NCI-H748 (cell line): ENCODE measurements around the gene SCEL.
A peak's percentile ranks its signal among the peaks of the same experiment; 100 is the strongest.

ENCODE experiments used
- DNase-seq: peaks from one replicate; lab custom pipeline; 2025; ENCODE audit not compliant: unreplicated experiment; lab: John Stamatoyannopoulos, UW

Gene SCEL

DNA sequence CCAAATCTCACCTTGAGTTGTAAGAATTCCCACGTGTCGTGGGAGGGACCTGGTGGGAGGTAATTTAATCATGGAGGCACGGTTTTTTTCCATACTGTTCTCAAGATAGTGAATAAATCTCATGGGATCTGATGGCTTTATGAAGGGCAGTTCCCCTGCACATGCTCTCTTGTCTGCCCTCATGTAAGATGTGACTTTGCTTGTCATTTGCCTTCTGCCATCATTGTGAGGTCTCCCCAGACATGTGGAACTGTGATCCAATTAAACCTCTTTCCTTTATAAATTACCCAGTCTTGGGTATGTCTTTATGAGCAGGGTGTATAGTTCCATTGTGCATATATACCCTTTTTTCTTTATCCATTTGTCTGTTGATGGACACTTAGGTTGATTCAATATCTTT is 13.1 kb downstream of the SCEL start:
- no peak for DNase-seq

DNA sequence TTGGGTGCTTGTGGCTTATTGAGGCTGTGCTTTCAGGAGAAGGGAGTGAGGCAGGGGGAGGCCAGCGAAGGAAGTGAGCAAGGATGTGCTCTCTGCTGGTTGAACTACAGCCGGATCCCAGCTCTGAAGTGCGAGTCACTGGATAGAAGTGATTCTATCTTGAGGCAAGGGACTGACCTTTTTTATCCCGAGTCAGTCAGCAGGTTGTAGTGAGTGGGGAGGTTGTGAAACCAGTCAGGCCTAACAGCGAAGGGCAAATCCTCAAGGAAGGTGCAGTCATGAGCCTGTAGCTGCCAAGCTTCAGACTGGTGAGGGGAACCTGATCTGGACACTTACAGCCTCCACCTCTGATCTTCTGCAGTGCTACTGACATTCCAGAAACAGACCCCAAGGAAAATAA is 18.6 kb downstream of the SCEL start:
- no peak for DNase-seq

DNA sequence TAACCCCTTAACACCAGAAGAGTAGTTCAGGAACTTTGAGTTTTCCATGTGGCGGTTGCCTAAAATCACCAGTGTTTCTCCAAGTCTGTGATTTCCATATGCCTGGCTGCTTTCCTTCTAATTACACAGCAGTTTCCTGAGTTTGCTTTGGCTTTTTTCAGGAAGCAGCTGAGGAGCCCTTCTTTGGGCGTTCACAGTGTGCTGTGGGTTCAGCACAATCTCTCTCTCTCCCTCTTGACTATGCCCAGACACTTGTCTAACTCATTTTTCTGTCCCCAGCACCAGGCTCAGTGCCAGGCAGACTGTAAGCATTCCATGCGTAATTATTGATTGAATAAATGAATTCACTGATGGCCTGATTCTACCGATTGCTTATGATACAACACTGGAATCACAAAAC is 19.7 kb downstream of the SCEL start:
- no peak for DNase-seq

DNA sequence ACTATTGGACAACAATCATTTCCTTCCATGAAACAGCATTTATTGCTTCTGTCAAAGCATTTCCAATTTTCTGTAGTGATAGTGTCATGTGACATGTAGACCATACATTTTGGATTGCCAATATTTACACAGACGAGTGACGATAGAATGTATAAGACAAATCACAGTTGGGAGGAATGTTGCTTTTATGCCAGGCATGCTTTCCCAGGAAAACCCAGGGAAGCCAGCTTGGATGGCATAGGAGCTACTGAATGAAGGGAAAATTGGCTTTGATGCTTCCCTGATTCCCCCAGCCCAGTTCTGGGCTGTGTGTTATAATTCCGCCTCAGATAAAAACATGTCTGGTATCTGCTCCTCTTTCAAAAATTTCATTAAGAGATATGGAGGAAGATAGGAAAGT is 22.5 kb downstream of the SCEL start:
- DNase-seq = no peak

DNA sequence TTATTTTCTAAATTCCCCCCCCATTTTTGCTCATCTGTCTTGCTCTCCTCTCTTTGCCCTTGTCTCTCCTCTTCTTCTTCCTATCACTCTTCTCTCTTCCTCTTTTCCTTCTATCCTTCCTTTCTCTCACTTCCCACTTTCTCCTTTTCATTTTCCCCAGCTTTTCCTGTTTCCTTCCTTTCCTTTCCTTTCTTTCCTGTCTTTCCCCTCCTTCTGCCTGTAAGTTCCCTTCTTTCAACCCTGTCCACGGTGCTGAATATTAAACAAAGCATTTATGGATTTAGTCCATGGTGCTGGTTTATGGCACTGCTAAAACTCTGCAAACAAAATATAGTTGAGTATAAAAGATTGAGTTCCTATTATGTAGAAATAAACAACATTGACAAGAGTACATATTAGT is 27.6 kb downstream of the SCEL start:
- no peak for DNase-seq

DNA sequence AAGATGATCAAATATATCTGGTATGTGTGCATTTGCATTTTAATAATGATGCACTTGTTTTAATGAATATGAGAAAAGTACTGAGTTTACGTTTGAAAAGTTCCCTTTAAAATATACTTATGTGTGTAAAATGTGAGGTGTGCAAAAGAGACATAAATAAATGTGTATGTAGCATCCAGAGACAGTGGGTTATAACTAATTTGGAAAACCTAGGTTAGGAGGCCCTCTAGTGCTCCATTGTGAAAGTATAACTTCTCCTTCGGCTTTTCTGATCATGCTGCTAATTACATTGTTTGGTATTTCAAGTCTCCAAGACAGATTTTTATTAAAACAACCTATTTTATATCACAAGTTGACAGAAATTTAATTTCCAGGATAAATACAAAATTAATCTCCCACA is 30.1 kb downstream of the SCEL start:
- DNase-seq = peak; percentile 39

DNA sequence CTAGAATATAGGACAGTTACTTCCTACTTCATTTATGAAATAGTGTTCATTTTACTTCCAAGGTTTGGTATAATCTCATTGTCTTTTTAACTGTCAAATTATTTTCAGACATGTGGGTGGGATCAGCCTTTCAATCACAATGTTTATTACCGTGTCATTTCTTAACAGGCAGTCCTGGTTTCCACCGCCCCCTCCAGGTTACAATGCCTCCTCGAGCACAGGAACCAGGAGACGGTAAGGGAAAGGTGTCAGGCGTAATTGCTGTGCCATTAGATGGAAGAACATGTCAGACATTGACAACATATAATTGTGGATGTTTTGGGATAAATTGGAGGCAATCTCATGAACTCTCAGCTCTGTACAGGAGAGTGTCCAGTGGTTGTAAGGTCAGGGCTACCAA is 36.5 kb downstream of the SCEL start:
- no peak for DNase-seq

DNA sequence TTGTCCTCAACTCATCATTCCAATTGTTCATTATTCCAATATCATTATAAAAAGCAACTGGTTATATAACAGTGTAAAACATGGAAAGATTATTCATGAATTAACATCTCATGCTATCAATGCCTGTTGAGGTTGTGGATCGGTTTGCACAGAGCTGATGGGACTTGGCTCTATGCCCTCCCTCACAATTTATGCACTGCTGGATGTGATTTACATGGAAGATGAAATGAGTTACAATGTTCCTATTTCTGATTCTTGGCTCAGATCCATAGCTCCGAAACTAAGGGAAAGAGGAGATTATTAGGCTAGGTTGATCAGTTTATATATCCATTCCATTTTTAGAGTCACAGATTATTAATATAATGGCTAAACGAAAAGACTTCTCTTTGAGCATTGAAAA is 38.6 kb downstream of the SCEL start:
- DNase-seq = no peak

DNA sequence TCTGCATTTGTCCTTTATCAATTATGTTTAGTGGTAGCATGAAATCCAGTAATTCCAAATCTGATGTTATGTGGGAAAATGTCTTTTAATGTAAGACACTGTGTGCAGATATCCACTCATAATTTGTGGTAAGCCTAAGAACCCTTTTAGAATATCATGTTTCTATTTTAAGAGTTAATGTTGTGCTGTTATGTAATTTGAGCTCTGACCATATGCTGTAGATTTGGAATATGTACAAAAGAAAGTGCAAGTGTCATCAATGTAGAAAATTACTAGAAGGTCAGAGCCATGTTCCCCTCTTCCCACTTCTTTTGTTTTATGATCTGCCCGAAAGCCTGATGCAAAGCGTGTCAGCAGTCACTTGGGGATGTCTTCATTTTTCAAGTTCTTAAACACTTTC is 44.5 kb downstream of the SCEL start:
- DNase-seq = no peak

DNA sequence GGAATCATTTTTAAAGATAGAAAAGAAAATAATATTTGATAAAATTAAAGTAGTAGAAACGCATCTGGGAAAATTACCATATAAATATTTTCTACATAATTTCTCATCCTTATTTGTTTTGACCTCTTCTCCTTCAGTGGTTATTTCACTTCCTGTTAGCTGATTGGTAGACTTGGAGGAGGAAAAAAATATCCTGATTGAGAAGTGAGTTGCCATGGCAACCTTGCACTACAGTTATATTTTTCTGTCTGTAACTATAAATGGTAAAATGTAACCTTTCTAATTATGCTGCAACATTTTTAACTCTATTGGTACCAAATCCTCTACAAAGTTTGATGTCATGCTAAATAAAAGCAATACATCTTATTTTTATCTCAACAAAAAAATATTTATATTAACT is 45.2 kb downstream of the SCEL start:
- DNase-seq = no peak

DNA sequence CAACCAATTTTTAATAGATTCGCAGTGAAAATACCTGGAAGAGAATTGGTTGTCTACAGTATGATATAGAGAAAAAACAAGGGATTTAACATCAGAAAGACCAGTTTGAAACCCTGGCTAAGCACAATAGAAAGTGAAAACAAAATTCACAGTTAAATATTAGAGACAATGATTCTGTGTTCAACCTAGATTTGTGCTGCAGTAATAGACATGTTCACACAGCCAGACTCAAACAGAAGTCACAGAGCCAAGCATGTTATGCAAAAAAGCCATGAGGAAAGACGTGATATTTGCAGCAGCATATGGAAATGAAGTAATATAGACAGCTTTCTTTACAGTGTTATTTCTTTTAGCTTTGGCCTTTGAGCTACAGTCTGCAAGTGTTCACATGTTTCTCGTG is 48.1 kb downstream of the SCEL start:
- DNase-seq = no peak

DNA sequence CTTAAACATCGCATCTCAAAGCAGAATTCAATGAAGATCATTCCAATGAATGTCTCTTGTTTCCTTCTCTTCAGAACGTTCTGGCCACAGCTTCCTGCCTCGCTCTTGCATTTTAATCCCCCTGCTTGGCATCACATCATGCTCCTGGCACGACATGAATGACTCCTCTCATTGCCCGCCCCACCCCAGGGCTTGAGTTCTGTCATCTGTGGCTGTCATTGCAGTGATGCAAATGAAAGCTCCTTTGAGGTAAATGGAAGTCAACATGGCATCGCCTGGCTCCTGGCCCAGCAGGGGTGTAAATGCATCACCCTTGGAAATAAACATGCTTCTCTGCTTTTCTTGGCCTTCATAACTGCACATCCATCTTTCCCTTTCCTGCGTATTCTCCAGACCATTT is 48.6 kb downstream of the SCEL start:
- DNase-seq = no peak

DNA sequence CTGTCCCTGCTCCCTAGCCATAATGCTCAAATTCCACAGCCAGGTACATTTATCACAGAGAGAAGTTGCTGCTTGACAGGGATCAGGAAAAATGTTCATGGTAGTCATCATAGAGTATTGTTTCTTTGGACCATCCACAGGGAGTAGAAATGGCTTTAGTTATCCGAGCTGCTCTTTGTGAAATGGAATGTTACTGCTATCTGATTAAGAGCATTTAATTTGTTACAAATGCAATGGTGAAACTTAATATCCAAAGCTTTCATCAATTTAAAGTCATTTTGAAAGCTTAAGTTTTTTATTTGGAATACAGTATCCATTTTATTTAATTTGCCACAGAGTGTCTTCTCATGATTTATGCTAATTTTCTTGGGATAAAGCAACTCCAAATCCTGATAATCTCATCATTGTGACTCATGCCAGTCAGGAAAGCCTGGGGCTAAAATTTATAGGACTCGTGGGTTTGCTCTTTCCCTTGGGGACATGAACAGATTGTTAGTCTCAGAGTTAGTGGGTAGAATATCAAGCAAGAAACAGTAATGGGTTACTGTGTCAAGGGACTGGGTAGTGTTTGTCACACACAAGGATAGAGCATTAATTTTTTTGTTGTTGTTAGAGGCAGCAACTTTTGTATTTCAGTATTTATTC is 59.8 kb downstream of the SCEL start:
- DNase-seq = no peak

DNA sequence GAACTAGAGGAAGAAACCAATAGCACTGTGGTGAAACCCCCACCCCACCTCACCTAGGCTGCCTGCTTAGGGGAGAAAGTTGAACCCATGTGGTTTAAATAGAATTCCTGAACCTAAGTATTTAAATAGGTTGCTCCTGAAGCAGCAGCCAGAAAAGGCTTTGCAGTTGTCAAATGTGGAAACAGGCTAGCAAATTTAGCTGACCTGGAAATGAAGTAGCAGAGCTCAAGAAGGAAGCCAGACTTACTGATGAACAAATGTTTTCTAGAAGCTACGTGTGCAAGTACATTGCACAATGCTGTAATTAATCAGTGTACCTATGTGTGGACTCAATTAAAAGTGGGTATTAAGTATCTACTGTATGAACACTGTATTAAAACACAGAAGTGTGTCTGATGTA is 61.3 kb downstream of the SCEL start:
- no peak for DNase-seq

DNA sequence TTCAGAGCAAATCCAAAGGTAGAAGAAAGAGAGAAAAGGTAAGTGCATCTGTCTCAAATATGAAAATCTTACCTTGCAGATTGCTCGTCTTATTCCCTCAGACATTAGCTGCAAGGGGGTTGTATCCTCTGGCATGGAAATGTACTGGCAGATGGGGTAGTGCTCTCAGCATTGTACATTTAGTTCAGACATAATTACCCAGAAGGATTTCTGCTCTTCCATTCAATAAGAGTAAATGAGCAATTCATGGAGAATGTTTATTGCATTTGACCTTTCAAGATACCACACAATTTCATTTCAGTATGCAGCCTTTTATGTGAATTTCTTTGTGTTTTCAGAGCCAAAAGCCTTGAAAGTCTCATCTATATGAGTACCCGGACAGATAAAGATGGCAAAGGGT is 63.8 kb downstream of the SCEL start:
- DNase-seq = no peak

DNA sequence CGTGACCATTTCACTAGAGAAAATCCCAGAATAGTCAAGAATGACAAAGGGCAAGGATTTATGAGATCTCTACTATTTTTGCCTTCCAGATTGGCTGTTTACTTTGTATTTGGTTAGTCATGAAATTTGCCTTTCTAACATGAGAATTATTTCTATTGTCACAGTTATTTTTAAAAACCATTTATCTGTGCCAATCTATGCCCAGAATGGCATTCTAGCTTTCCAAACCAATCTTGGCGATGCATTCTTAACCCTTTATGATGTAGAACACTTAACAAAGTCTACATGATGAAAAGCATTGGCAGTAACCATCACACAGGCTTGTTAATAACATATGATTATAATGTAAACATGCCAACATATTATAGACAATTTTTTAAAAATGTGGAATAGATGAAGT is 65.2 kb downstream of the SCEL start:
- no peak for DNase-seq

DNA sequence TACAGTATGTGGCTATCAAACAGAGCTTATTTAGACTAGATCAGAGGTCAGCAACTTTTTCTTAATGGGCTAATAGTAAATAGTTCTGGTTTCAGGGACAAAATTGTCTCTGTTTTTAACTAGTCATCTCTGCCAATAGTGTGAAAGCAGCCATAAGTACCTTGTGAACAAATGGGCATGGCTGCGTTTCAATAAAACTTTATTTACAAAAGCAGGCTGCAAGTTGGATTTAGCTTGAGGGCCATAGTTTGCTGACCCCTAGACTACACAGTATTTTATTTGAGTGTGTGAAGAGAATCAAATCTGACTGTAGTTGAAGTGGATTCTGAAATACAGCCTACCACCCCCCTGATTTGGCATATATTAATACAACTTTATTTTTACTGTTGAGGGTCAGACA is 75.6 kb downstream of the SCEL start:
- no peak for DNase-seq

DNA sequence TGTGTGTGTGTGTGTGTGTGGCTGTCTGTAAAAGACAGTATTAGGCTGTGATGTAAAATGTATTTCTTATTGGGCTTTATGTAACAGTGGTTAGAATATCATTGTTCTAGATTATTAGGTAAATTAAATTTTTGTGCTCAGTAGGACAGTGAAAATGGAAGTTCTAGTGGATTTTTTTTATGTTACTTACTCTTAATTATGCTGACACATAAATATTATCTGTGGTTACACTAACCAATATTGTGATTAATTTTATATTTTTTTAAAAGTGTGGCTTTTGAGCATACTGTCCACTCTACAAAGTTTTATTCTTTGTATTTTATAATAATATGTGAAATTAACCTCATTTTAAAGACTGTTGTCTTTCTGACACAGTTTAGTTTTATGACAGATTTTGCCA is 80.5 kb downstream of the SCEL start:
- DNase-seq = no peak

DNA sequence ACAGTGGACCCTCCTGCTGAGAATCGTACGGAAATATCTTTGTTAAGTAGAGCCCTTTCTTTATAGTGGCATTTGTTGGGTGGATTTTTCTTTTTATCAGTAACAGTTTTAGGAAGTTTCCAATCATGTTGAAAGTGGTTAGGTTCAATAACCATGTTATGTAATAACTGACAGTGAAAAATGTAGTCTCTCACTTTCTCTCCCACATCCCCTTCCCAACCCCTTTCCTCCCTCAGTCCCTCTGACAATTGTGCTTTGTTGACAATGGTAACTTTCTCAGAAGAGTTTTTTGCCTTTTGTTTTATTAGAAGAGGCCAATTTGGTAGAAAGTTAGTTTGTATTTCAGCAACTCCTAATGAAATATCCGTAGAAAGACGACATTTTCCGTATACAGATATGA is 84.1 kb downstream of the SCEL start:
- no peak for DNase-seq

DNA sequence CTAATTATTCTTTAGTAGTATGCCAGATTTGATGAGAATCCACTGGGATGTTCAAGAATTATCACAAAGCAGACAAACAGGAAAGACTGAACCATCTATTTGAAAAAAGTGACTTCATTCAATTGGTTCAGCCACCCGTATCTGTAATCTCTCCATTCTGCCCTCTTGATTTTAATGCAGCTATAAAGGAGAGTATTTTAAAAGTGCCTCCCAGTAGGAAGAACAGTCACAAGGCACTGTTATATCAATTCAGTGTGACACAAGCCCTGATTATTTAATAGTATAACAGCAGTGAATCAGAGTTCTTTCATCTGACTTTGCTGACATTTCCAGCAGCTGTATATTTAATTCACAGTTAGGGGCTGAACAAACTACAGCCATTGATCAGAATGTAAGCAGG is 84.6 kb downstream of the SCEL start:
- DNase-seq = peak; percentile 22

DNA sequence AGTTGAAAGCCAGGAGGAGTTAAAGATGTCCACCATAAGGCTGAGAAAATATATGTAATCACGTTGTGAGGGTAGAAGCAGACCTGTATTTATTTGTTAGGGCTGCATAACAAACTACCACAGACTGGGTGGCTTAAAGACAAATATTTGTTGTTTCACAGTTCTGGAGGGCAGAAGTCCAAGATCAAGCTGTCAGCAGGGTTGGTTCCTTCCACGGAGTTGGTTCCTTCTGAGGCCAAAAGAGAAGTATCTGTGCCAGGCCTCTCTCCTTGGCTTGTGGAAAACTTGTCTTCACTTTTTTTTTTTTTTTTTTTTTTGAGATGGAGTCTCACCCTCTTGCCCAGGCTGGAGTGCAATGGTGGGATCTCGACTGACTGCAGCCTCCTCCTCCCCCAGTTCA is 88.3 kb downstream of the SCEL start:
- DNase-seq = no peak

DNA sequence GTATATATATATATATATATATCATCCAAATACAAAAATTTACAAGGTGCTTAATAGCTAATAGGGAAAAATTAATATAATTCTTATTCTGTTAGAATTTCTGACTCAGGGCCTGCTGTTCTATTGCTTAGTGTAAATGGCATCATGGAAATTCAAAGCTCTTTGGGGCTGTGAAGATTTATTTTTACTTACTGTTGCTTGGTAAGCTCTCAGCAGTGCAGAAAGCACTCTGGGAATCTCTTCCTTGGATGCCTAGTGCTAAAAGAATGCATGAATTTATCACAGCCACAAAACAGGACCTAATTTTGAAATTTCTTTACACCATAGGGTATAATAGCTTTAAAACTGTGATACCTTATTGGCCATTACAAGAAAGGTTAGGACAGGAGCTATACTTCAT is 92.7 kb downstream of the SCEL start:
- no peak for DNase-seq

DNA sequence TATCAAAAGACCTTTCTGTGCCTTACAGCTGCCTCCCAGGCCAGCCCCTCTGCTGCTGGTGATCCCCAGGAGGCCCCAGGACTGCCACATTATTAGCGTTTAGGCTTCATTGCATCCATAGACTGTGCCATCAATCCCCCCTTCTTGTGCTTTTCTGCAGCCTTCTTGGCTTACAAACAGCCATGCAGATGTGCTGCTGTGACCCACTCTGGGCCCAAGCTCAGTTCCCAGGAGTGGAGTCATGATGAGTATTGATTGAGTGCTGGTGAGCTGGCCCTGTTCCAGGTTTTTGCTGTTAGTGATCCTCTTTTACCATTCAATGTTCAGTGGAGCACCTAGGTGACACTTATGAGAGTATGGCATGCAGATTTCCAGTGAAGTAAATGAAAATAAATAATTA is 102.1 kb downstream of the SCEL start:
- peak; percentile 45 for DNase-seq

DNA sequence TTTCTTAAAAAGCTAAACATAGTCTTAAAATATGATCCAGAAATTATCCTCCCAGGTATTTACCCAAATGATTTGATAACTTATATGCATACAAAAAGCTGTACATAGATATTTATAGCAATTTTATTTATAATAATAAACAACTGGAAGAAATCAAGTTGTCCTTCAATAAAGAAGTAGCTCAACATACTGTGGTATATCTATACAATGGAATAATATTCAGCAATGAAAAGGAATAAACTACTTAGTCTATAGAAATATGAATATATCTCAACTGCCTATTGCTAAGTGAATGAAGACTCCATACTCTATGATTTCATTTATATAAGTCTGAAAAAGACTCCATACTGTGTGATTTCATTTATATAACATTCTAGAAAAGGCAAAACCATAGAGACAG is 114.9 kb downstream of the SCEL start:
- no peak for DNase-seq
